GM18951 (cell line): ENCODE measurements around the gene RFX2.
"Not testable (repeated sequence)": the region's sequence is repeated elsewhere in the genome, so short reads cannot be mapped to it uniquely, and the experiment has no call there.

Experiments used
- POLR2A ChIP-seq: IDR thresholded peaks from 4 replicates; pipeline ENCODE4 v1.6.1; 2011; ENCODE audit warnings: mild to moderate bottlenecking; ENCODE audit not compliant: insufficient read length, insufficient read depth; ENCODE audit errors: extremely low read depth
- in situ Hi-C: fragments of 300-500 bp; cut with MboI; formaldehyde crosslinking; loops from one replicate; pipeline ENCODE4 v1.12.0; 2022; ENCODE audit warnings: low sequenced_read_pairs, mixed read lengths, inconsistent platforms; ENCODE audit not compliant: unreplicated experiment

Gene RFX2

GRCh38 chr19:6116749-6117430 lies 6.6 kb upstream of the RFX2 start:
- TF ChIP-seq POLR2A, result no peak
- in situ Hi-C loops, result no loop called here

DNA sequence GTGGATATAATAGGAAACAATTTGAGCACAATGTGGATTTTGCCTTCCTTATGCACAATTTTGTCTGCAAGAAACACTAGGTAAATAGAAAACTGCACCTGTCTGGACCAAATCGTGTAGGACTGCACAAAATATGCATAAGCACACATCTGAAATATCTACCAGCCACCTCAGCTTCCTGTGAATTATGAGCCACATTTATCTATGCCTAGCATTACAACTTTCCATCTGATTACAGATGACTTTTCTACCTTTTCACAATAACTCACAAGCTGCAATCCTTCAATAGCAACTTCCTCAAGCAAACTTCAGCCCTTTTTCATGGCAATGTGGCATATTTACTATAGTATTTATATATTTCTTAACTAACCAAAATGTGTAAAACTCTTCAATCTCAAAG lies 5.7 kb upstream of the RFX2 start:
- in situ Hi-C loops, result no loop called here
- TF ChIP-seq POLR2A, result no peak

DNA sequence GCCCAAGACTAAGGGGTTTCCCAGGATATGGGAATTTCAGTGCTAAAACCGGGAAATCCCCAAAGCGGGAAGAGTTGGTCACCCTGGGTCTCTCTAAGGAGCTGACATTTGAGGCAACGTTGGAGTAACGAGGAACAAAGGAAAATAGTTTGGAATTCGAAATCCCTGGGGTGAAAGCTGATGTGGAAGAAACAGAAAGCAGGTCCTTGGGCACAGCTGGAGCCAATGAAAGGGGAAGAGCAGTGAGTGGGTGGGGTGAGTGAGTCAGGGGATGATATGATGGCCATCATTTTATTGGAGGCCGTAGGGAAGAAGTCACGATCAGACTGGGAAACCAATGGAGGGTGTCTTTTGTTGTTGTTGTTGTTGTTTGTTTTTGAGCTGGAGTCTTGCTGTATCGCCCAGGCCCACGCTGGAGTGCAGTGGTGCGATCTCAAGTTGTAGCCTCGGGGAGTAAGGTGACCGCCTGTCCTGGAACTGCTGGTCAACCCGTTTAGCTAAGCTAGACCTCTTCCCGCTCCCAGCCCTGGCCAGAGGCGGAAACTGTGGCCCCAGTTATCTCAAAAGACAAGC lies 3.4 kb upstream of the RFX2 start:
- in situ Hi-C loops, result no loop called here
- TF ChIP-seq POLR2A, result no peak

GRCh38 chr19:6109947-6110346 lies 353 bp downstream of the RFX2 start:
- no peak for TF ChIP-seq POLR2A
- in situ Hi-C loops, result no loop called here

DNA sequence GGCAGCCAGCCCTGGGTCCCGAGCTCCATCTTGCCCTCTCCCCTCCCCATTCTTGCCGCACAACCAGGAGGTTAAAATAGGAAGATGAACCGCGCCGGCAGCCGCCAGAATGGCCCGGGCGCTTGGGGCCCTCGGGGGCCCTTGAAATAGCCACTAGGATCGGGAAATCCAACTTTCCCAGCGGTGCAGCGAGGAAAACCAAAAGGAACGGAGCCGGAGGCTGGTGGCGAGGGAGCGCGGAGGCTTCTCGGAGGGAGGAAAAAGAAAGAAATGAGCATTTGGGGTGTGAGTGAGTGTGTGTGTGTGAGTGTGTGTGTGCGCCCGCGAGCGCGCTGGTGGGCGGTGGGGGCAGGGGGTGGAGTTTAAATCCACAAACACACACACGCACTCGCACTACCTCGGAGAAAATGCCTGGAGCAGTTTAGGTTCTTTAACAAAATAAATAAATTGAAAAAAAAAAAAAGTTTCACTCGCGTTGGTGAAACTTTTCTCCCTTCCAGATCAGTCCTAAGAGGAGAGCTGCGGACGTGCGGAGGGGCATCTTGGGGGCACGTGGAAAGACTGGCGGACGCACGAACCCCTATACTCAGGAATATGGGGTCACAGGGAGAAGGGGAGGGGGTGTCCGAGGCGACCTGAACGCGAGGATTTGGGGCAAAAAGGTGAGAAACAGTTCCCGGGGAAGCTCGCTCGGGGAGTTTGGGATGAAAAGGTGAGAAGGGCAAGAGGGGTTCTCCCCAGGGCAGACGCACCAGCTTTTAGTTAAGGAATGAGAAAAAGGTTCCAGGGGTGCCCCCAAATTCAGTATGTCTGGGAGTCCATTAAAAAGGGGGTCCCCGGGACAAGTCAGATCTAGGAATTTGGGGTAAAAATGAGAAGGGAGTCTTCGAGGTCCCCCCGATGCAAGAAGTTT lies 1.3 kb downstream of the RFX2 start:
- TF ChIP-seq POLR2A, result no peak
- in situ Hi-C loops, result no loop called here

- in situ Hi-C loops, result not testable (repeated sequence)
Observed at GRCh38 chr19:6106643-6107294, 3.5 kb downstream of the RFX2 start.

DNA sequence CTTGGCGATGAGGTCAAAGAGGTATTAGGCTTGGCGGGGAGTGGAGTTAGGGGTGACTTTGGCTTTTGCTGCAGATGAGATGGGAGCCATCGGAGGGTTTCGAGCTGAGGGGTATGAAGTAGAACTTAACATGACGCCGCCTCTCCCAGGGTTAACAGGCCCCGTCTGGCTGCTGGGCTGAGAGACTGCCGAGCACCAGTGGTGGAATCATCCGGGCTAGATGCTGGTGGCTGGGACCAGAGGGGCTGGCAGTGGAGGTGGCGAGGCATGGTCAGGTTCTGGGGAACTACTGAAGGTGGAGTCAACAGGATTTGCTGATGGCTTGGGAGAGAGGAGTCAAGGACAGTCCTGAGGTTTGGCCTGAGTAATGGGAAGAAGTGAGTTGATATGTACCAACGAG lies 4.9 kb downstream of the RFX2 start:
- in situ Hi-C loops, result no loop called here
- no peak for TF ChIP-seq POLR2A

DNA sequence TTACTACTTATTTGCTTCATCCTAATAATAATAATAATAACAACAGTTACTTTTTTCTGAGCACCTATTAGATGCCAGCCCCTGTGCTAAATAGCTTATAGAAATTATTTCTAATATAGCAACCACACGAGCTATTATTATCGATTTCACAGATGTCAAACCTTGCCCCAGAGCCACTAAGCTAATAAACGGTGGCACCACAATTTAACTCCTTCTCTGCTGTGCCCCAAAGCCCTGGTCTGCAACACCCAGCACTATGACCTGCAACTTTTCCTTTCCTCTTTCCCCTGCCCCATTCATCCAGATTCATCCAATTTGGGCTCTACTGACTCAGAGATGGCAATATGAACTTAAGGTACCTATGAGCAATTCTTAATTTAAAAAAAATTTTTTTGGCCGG lies 6.4 kb downstream of the RFX2 start:
- no peak for TF ChIP-seq POLR2A

DNA sequence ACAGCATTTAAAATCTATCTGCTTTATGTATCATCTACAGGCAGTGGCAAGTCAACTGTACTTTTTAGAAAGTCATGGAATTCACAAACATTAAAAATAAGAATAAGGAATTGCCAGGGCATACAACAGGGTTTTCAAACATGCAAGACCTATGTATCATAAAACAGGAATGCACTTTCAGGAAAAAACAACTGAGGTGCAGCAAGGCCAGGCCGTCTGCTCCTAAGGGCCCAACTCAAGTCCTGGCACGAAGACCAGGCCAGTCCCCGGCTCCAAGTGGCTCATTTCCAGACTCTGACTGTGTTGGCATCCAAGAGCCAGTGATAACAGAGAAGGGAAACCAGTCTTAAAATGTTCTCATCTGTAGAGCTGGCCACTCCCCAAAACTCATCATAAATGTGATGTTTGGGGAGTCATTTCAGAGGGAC lies 7.1 kb downstream of the RFX2 start:
- in situ Hi-C loops, result no loop called here
- no peak for TF ChIP-seq POLR2A

More for the DNA sequence above, 6.4 kb downstream of the RFX2 start:
- in situ Hi-C loops, result no loop called here

- in situ Hi-C loops, result no loop called here
- TF ChIP-seq POLR2A, result no peak
Observed at GRCh38 chr19:6101991-6102390, 8.3 kb downstream of the RFX2 start.

- no peak for TF ChIP-seq POLR2A
Observed at GRCh38 chr19:6101291-6101825, 8.9 kb downstream of the RFX2 start.

GRCh38 chr19:6100284-6100915 lies 9.9 kb downstream of the RFX2 start:
- in situ Hi-C loops, result no loop called here

More at GRCh38 chr19:6101291-6101825, 8.9 kb downstream of the RFX2 start:
- in situ Hi-C loops, result no loop called here

More at GRCh38 chr19:6100284-6100915, 9.9 kb downstream of the RFX2 start:
- no peak for TF ChIP-seq POLR2A
